ENCODE measurements around the gene EXT2. TPM values are rescaled to one million over a fixed set of nuclear protein-coding genes. Genes with fewer than 3 reads are reported as not detected.

Gene EXT2
- total RNA-seq (2016; rRNA removed; fragmentation: Illumina TruSeq; extraction: Trizol): 32.7 and 68.7 TPM in 2 replicates
- total RNA-seq (2016; cell fraction: cytosol; rRNA removed; fragmentation: Illumina TruSeq; extraction: Trizol; ENCODE audit: low read depth): 8.6 and 10.8 TPM in 2 replicates
- total RNA-seq (2016; cell fraction: insoluble cytoplasmic fraction; rRNA removed; fragmentation: Illumina TruSeq; extraction: Trizol): 30.5 and 64.4 TPM in 2 replicates
- 16.9 and 17.7 TPM in 2 replicates for total RNA-seq (2016; cell fraction: membrane; rRNA removed; fragmentation: Illumina TruSeq; extraction: Trizol)
- total RNA-seq (2016; cell fraction: nucleus; rRNA removed; fragmentation: Illumina TruSeq; extraction: Trizol): 60.9 and 75.9 TPM in 2 replicates
- polyA plus RNA-seq (2011; rRNA removed): 55.0 and 61.5 TPM in 2 replicates
- 53.3 and 56.3 TPM in 2 replicates for polyA plus RNA-seq (2011; cell fraction: cytosol; rRNA removed)
- 20.6 and 24.5 TPM in 2 replicates for polyA plus RNA-seq (2011; cell fraction: nucleus; rRNA removed)
- 37.3 and 38.6 TPM in 2 replicates for polyA plus RNA-seq (2012)
- polyA plus RNA-seq (2016; cell fraction: cytosol; fragmentation: Illumina TruSeq; extraction: Trizol; ENCODE audit: low read depth): 3.9 and 4.0 TPM in 2 replicates
- 24.3 and 25.4 TPM in 2 replicates for polyA plus RNA-seq (2016; cell fraction: insoluble cytoplasmic fraction; fragmentation: Illumina TruSeq; extraction: Trizol; ENCODE audit: low read depth)
- polyA plus RNA-seq (2016; cell fraction: membrane; fragmentation: Illumina TruSeq; extraction: Trizol; ENCODE audit: low read depth): 8.2 and 8.3 TPM in 2 replicates
- 51.5 and 55.1 TPM in 2 replicates for polyA plus RNA-seq (2016; cell fraction: nucleus; fragmentation: Illumina TruSeq; extraction: Trizol; ENCODE audit: insufficient read depth, low read depth)
- 78.0 and 127 TPM in 2 replicates for polyA minus RNA-seq (2011; rRNA and poly(A)+ RNA removed; ENCODE audit: low replicate concordance)
- 45.5 and 50.2 TPM in 2 replicates for polyA minus RNA-seq (2011; cell fraction: cytosol; rRNA and poly(A)+ RNA removed)
- 51.2 and 60.8 TPM in 2 replicates for polyA minus RNA-seq (2011; cell fraction: nucleus; rRNA and poly(A)+ RNA removed)
- percentile 64 among the genes with signal in this experiment for Bru-seq, nascent RNA
- percentile 57 among the genes with signal in this experiment for BruChase-seq, experiment 1, labeled RNA remaining after a 6-hour chase
- BruChase-seq, experiment 2, labeled RNA remaining after a 2-hour chase: percentile 51 among the genes with signal in this experiment
- long read RNA-seq, experiment 1, transcript EXT2-210 (14 exons, 3,136 nt): major isoform, 34 of 51 reads
- long read RNA-seq, experiment 1, partial matches to known transcripts: 12 of 51 reads
- long read RNA-seq, experiment 1, other reads (novel, unspliced or antisense): 5 of 51 reads
- long read RNA-seq, experiment 2, transcript EXT2-210 (14 exons, 3,136 nt): major isoform, 64 of 134 reads
- long read RNA-seq, experiment 2, transcript EXT2-203 (14 exons, 3,454 nt): minor isoform, 7 of 134 reads
- long read RNA-seq, experiment 2, partial matches to known transcripts: 34 of 134 reads
- long read RNA-seq, experiment 2, other reads (novel, unspliced or antisense): 29 of 134 reads

DNA sequence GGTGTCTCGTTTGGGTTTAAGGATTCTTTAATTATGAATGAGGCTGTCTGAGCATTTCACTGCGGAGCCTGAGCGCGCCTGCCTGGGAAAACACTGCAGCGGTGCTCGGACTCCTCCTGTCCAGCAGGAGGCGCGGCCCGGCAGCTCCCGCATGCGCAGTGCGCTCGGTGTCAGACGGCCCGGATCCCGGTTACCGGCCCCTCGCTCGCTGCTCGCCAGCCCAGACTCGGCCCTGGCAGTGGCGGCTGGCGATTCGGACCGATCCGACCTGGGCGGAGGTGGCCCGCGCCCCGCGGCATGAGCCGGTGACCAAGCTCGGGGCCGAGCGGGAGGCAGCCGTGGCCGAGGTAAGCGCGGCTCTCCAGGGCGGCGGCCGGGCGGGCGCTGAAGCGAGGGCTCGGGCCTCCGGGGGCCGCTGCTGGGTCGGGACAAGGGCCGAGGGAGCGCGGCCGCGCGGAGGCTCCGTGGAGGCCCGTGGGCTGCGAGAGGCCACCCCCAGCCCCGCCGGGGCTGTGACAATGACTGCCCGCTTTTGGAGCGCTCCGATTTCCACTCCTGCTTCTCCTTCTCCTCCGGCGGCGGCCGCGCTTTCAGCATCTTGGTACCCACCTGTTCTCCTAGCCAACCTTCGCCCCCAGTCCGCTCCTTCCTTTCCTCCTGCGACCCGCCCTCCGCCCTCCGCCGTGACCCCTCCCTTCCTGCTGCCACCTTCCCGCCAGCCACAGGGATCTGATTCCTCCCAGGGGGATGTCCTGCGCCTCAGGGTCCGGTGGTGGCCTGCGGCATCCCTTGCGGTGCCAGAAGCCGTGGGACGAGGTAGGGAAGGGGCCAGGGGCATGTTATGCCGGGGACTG lies at the start of gene EXT2:
TSS of gene EXT2 (plus strand) at position 173 of the 854 bp plus-strand sequence. CDS start 12,035 bp downstream, outside the sequence.
- no peaks in the 10 kb centered on the region for H3K27me3 ChIP-seq (ENCODE audit: control insufficient read depth in 1 of 2, insufficient read depth in 2 of 2, low read length in 2 of 2)
- ATAC-seq: peak; percentile 94
- H3K4me1 ChIP-seq (ENCODE audit: insufficient read depth, low read length): peaks cover 19% of the 10 kb centered on the region
- BruUV-seq (replicated peaks): no TSS peak
- ChIA-PET POLR2A (interaction anchor here (0.6 to 1.1 kb wide), 3 partner anchors 10 to 227 kb away, joined by 3 to 4 read pairs (median 3); no protein-coding TSS in a partner anchor), CTCF (ENCODE audit: low intra/inter-chr PET ratio, low total read pairs) (interaction anchor here (1.3 to 2.8 kb wide), 3 partner anchors 14 to 443 kb away, joined by 4 to 17 read pairs (median 7); no protein-coding TSS in a partner anchor)
- WGBS (ENCODE audit: low lambda C conversion rate): 3% methylated on average over 29 of the region's 83 CpGs
- H3K9me3 ChIP-seq (ENCODE audit: low read length): no peaks in the 10 kb centered on the region
- H3K36me3 ChIP-seq (replicated peaks in 1 of 2; ENCODE audit: control insufficient read depth in 1 of 2, insufficient read depth in 2 of 2, low read length in 2 of 2): no peaks in the 10 kb centered on the region; a peak in 1 of 5 replicates
- H3K79me2 ChIP-seq (ENCODE audit: insufficient read depth, low read length): no peaks in the 10 kb centered on the region
- H3K4me2 ChIP-seq (ENCODE audit: low read depth, low read length): peak within 1 kb of the TSS; percentile 71
- intact Hi-C loops (cut with micrococcal nuclease; ENCODE audit: unreplicated experiment) (loop anchor here (1.0 kb wide), 1 partner anchor 443 kb away; no protein-coding TSS in a partner anchor), in situ Hi-C loops (cut with HindIII; ENCODE audit: extremely low pct_ligation_motif_present, low pct_unique_long_range_greater_than_20kb) (loop anchor here (10.0 kb wide), 1 partner anchor 439 kb away; no protein-coding TSS in a partner anchor)
- peak; percentile 66 for DNase-seq (ENCODE audit: low spot score)
- peak within 1 kb of the TSS; percentile 83 for H3K9ac ChIP-seq (ENCODE audit: insufficient read depth, low read depth, low read length)
- no peak within 1 kb of the TSS for H2AFZ ChIP-seq (ENCODE audit: low read length)
- H3K27ac ChIP-seq (ENCODE audit: extremely low read length, insufficient read depth, low read length): peak within 1 kb of the TSS; percentile 55
- peak within 1 kb of the TSS; percentile 80 to 96 (median 90) for H3K4me3 ChIP-seq (replicated peaks in 1 of 3; ENCODE audit: insufficient read depth in 1 of 3, low read depth in 2 of 3, low read length in 3 of 3)
- H4K20me1 ChIP-seq (ENCODE audit: insufficient read depth, low read length): no peaks in the 10 kb centered on the region
- FAIRE-seq: peak; percentile 32
- TF ChIP-seq, protein P1, sequence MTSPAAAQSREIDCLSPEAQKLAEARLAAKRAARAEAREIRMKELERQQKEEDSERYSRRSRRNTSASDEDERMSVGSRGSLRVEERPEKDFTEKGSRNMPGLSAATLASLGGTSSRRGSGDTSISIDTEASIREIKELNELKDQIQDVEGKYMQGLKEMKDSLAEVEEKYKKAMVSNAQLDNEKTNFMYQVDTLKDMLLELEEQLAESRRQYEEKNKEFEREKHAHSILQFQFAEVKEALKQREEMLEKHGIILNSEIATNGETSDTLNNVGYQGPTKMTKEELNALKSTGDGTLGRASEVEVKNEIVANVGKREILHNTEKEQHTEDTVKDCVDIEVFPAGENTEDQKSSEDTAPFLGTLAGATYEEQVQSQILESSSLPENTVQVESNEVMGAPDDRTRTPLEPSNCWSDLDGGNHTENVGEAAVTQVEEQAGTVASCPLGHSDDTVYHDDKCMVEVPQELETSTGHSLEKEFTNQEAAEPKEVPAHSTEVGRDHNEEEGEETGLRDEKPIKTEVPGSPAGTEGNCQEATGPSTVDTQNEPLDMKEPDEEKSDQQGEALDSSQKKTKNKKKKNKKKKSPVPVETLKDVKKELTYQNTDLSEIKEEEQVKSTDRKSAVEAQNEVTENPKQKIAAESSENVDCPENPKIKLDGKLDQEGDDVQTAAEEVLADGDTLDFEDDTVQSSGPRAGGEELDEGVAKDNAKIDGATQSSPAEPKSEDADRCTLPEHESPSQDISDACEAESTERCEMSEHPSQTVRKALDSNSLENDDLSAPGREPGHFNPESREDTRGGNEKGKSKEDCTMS (CRISPR knock-in tag; conservative IDR thresholded peaks at IDR 0.05): no peak
- no peak for TF ChIP-seq IKZF1 (IDR thresholded peaks at IDR 0.05)
- TF ChIP-seq, protein P2, sequence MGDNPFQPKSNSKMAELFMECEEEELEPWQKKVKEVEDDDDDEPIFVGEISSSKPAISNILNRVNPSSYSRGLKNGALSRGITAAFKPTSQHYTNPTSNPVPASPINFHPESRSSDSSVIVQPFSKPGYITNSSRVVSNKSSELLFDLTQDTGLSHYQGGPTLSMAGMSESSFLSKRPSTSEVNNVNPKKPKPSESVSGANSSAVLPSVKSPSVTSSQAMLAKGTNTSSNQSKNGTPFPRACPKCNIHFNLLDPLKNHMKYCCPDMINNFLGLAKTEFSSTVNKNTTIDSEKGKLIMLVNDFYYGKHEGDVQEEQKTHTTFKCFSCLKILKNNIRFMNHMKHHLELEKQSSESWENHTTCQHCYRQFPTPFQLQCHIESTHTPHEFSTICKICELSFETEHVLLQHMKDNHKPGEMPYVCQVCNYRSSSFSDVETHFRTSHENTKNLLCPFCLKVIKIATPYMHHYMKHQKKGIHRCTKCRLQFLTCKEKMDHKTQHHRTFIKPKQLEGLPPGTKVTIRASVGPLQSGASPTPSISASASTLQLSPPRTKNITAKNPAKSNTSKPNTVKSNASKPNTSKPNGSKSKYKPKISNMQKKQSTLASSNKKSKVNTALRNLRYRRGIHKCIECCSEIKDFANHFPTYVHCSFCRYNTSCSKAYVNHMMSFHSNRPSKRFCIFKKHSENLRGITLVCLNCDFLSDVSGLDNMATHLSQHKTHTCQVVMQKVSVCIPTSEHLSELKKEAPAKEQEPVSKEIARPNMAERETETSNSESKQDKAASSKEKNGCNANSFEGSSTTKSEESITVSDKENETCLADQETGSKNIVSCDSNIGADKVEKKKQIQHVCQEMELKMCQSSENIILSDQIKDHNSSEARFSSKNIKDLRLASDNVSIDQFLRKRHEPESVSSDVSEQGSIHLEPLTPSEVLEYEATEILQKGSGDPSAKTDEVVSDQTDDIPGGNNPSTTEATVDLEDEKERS (CRISPR knock-in tag; IDR thresholded peaks at IDR 0.05): no peak
- no peak for TF ChIP-seq ZNF253 (CRISPR knock-in tag; IDR thresholded peaks at IDR 0.05; ENCODE audit: borderline replicate concordance)
- no peak for TF ChIP-seq JDP2 (CRISPR knock-in tag; IDR thresholded peaks at IDR 0.05; ENCODE audit: borderline replicate concordance)
- TF ChIP-seq KMT2A (CRISPR knock-in tag; IDR thresholded peaks at IDR 0.05): peak; percentile 77
- TF ChIP-seq KLF6 (CRISPR knock-in tag; IDR thresholded peaks at IDR 0.05): no peak
- TF ChIP-seq CCAR2 (optimal IDR thresholded peaks at IDR 0.05; ENCODE audit: low read depth, low read length): no peak
- TF ChIP-seq, protein P3, sequence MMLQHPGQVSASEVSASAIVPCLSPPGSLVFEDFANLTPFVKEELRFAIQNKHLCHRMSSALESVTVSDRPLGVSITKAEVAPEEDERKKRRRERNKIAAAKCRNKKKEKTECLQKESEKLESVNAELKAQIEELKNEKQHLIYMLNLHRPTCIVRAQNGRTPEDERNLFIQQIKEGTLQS (CRISPR knock-in tag; IDR thresholded peaks at IDR 0.05): no peak
- no peak for TF ChIP-seq RFX3 (CRISPR knock-in tag; IDR thresholded peaks at IDR 0.05)
- peak; percentile 34; the same call in 1 of the 2 replicates for TF ChIP-seq ZNF768 (CRISPR knock-in tag; IDR thresholded peaks at IDR 0.05)
